ENCODE measurements around the gene ANKRD60.

ANKRD60 gene

GRCh38 chr20:58173930-58174707 is 54.3 kb downstream of the ANKRD60 start:
- no peaks in the 10 kb centered on the region for H3K9me3 ChIP-seq (replicated peaks in 1 of 11)
- H3K36me3 ChIP-seq, result no peaks in the 10 kb centered on the region
- peaks cover 17 to 68% (median 47%) of the 10 kb centered on the region in 10 experiments for H3K4me1 ChIP-seq
- TF ChIP-seq Cebpa-rat (IDR thresholded peaks at IDR 0.05), result no peak
- H3K4me2 ChIP-seq, result peak overlapping the region; percentile 42 to 89 (median 87)
- H3K4me3 ChIP-seq, result peak overlapping the region in 3 of 10 experiments; percentile 7 to 37 (median 29); a peak in 4 of 20 replicates
- peak overlapping the region in 8 of 11 experiments; percentile 3 to 62 (median 26); a peak in 11 of 22 replicates for H3K27ac ChIP-seq
- 0 out of 22 replicates have a peak, but pooled peaks cover 0 to 5% (median 0%) of the 10 kb centered on the region in 11 experiments for H3K27me3 ChIP-seq
- peak overlapping the region in 8 of 11 experiments; percentile 18 to 60 (median 30); a peak in 12 of 22 replicates for H3K9ac ChIP-seq
- no peaks in the 10 kb centered on the region; a peak in 1 of 22 replicates for H4K20me1 ChIP-seq

DNA sequence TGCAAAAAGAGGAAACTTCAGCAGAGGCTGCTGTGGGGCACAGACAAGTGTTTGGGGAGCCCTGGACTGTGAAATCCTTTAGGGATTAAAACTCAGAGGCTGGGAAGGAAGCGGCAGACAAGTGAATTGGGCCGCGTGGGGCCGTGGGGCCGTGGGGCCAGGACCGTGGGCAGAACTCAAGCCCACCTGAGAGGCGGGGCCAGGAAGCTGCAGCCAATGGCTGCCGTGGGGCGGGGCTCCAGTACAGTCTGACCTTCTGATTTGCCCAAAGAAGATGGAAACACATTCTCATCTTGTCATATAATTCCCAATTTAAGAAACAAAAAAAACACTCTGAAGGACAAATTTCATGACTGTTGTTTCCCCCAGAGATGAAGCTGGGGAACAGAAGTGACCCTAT is 55.4 kb downstream of the ANKRD60 start:
- Histone ChIP-seq H3K27ac (no peak overlapping the region), H3K4me3 (no peak overlapping the region), H3K9ac (no peak overlapping the region), H3K4me1 (peaks cover 16 to 72% (median 50%) of the 10 kb centered on the region in 10 experiments), H3K27me3 (0 out of 22 replicates have a peak, but pooled peaks cover 0 to 5% (median 0%) of the 10 kb centered on the region in 11 experiments), H3K36me3 (no peaks in the 10 kb centered on the region), H3K9me3 (replicated peaks in 1 of 11) (no peaks in the 10 kb centered on the region), H4K20me1 (no peaks in the 10 kb centered on the region; a peak in 3 of 22 replicates), H3K4me2 (peak overlapping the region in 6 of 11 experiments; percentile 3 to 88 (median 76); a peak in 6 of 22 replicates)
- no peak for TF ChIP-seq Cebpa-rat (IDR thresholded peaks at IDR 0.05)

- H3K4me2 ChIP-seq, result peak overlapping the region in 3 of 11 experiments; percentile 76 to 88 (median 87); a peak in 2 of 22 replicates
- H3K27me3 ChIP-seq, result 0 out of 22 replicates have a peak, but pooled peaks cover 0 to 5% (median 0%) of the 10 kb centered on the region in 11 experiments
- H3K4me3 ChIP-seq, result no peak overlapping the region
- H3K9ac ChIP-seq, result no peak overlapping the region
- no peaks in the 10 kb centered on the region for H3K36me3 ChIP-seq
- H4K20me1 ChIP-seq, result no peaks in the 10 kb centered on the region; a peak in 3 of 22 replicates
- peaks cover 16 to 84% (median 60%) of the 10 kb centered on the region in 10 experiments for H3K4me1 ChIP-seq
- no peak for TF ChIP-seq Cebpa-rat (IDR thresholded peaks at IDR 0.05)
- H3K9me3 ChIP-seq (replicated peaks in 1 of 11), result no peaks in the 10 kb centered on the region
- no peak overlapping the region for H3K27ac ChIP-seq
Measured at GRCh38 chr20:58171796-58172425, 56.5 kb downstream of the ANKRD60 start.

GRCh38 chr20:58169450-58169849 is 59.0 kb downstream of the ANKRD60 start:
- Histone ChIP-seq H3K9ac (no peak overlapping the region), H4K20me1 (no peaks in the 10 kb centered on the region; a peak in 3 of 22 replicates), H3K4me2 (peak overlapping the region in 9 of 11 experiments; percentile 24 to 74 (median 58); a peak in 16 of 22 replicates), H3K9me3 (replicated peaks in 1 of 11) (no peaks in the 10 kb centered on the region), H3K4me3 (no peak overlapping the region), H3K27me3 (0 out of 22 replicates have a peak, but pooled peaks cover 0 to 1% (median 0%) of the 10 kb centered on the region in 11 experiments), H3K36me3 (no peaks in the 10 kb centered on the region), H3K27ac (no peak overlapping the region), H3K4me1 (peaks cover 6 to 64% (median 46%) of the 10 kb centered on the region in 10 experiments)
- TF ChIP-seq Cebpa-rat (IDR thresholded peaks at IDR 0.05), result no peak

GRCh38 chr20:58168843-58169242 is 59.6 kb downstream of the ANKRD60 start:
- TF ChIP-seq Cebpa-rat (IDR thresholded peaks at IDR 0.05), result no peak
- peak overlapping the region in 10 of 11 experiments; percentile 2 to 74 (median 54); a peak in 17 of 22 replicates for H3K4me2 ChIP-seq
- H4K20me1 ChIP-seq, result no peaks in the 10 kb centered on the region; a peak in 3 of 22 replicates
- no peak overlapping the region for H3K9ac ChIP-seq
- no peaks in the 10 kb centered on the region for H3K9me3 ChIP-seq (replicated peaks in 1 of 11)
- no peaks in the 10 kb centered on the region for H3K36me3 ChIP-seq
- H3K27me3 ChIP-seq, result no peaks in the 10 kb centered on the region
- no peak overlapping the region for H3K4me3 ChIP-seq
- peaks cover 0 to 58% (median 40%) of the 10 kb centered on the region in 10 experiments; a peak in 17 of 20 replicates for H3K4me1 ChIP-seq
- H3K27ac ChIP-seq, result no peak overlapping the region

DNA sequence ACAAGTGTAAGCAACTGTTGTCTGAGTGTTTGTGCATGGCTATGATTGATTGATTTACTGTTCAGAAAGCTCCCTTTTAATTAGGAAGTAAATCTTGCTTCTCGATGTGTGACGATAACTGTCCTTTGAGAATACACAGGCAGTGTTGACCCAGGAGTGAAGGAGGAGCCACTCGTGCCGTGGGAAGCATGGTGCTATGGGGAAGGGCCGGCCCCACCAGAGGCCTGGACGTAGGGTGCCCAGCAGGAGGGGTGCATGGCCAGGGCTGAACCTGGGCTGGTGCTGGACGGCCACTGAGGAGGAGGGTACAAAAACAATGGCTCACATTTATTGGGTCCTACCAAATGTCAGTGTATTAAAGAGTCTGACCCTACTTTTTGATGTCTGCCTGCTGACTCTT is 60.7 kb downstream of the ANKRD60 start:
- Histone ChIP-seq H3K27me3 (no peaks in the 10 kb centered on the region), H3K4me1 (peaks cover 0 to 49% (median 30%) of the 10 kb centered on the region in 10 experiments; a peak in 16 of 20 replicates), H4K20me1 (no peaks in the 10 kb centered on the region; a peak in 3 of 22 replicates), H3K9me3 (replicated peaks in 1 of 11) (no peaks in the 10 kb centered on the region), H3K4me3 (no peak overlapping the region), H3K4me2 (peak overlapping the region in 9 of 11 experiments; percentile 3 to 74 (median 58); a peak in 16 of 22 replicates), H3K27ac (no peak overlapping the region), H3K9ac (no peak overlapping the region; a peak in 1 of 22 replicates), H3K36me3 (no peaks in the 10 kb centered on the region)
- no peak for TF ChIP-seq Cebpa-rat (IDR thresholded peaks at IDR 0.05)

Data from BLaER1 treated with 17β-estradiol and CSF1 and Interleukin-3, amounts not matched to agents 10 nM and 100 nM (cell line).